GM08714 (cell line): ENCODE data around the gene DIP2A.

Source experiments
- H3K4me3 ChIP-seq: fragments of 200-500 bp; sonication (Bioruptor generic); 2 replicates; pipeline ENCODE4 v1.5.1; 2014; ENCODE audit warnings: mild to moderate bottlenecking, low read length, inconsistent platforms
- ZNF274 ChIP-seq: IDR thresholded peaks from 2 replicates; pipeline ENCODE4 v1.6.1; 2012; ENCODE audit warnings: mild to moderate bottlenecking, low read depth, low read length

Gene DIP2A

DNA sequence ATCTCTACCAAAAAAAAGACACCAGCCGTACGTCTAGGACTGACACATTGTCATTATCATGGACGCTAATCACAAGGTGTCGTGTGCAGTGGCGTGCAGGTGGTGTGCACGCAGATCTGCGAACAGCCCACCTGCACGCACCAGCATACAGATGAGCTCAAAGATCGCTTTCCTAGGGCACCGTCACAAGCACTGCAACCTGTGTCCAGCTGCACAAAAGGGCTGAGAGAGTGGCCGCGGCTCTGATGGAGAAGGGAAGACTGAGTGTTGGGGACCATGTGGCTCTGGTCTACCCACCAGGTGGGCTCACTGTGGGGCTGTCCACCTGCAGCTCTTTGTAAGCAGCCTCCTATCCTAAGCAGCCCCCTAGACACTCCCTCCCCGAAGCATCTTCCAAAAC, 95.3 kb downstream of the DIP2A start:
- H3K4me3 ChIP-seq: no peak overlapping the region

GRCh38 chr21:46554431-46555224, 95.9 kb downstream of the DIP2A start:
- no peak for TF ChIP-seq ZNF274
- no peak overlapping the region for H3K4me3 ChIP-seq

More for the DNA sequence above, 95.3 kb downstream of the DIP2A start:
- no peak for TF ChIP-seq ZNF274

GRCh38 chr21:46555225-46555617, 96.5 kb downstream of the DIP2A start:
- no peak overlapping the region for H3K4me3 ChIP-seq

GRCh38 chr21:46555678-46556077, 97.0 kb downstream of the DIP2A start:
- H3K4me3 ChIP-seq: no peak overlapping the region
- no peak for TF ChIP-seq ZNF274

More at GRCh38 chr21:46555225-46555617, 96.5 kb downstream of the DIP2A start:
- no peak for TF ChIP-seq ZNF274

DNA sequence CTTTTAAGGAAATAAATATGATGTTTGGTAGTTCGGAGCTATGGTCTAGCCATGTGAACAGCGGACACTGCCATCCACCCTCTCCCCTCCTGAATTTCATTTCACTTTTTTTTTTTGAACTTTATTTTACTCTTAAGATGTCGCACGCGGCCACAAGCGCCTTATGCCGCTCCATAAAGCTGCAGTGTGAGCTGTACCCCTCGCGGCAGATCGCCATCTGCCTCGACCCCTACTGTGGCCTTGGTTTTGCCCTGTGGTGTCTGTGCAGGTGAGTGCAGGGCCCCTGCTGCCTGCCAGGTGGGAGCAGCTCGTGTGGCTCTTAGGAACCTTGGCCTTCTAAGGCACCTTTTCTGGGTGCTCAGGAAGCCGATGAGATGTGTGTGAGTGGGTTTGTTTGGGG, 98.1 kb downstream of the DIP2A start:
- no peak for TF ChIP-seq ZNF274
- H3K4me3 ChIP-seq: no peak overlapping the region

DNA sequence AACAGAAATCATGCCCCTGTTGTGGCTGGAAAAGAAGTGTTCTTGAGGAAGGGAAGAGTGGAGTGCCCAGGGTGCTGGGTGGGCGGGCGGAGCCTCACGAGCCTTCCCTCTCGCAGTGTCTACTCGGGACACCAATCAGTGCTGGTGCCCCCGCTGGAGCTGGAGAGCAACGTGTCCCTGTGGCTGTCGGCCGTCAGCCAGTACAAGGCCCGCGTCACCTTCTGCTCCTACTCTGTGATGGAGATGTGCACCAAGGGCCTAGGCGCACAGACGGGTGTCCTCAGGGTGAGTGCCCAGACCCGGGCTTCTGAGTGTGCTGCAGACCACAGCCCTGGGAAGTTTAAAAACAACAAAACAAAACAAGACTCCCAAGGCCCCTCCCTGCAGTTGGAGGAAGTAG, 98.8 kb downstream of the DIP2A start:
- H3K4me3 ChIP-seq: no peak overlapping the region
- no peak for TF ChIP-seq ZNF274

GRCh38 chr21:46557919-46558392, 99.3 kb downstream of the DIP2A start:
- TF ChIP-seq ZNF274: no peak
- no peak overlapping the region for H3K4me3 ChIP-seq

GRCh38 chr21:46559291-46559983, 100.7 kb downstream of the DIP2A start:
- no peak for TF ChIP-seq ZNF274
- no peak overlapping the region; the same call in 1 of the 2 replicates for H3K4me3 ChIP-seq

DNA sequence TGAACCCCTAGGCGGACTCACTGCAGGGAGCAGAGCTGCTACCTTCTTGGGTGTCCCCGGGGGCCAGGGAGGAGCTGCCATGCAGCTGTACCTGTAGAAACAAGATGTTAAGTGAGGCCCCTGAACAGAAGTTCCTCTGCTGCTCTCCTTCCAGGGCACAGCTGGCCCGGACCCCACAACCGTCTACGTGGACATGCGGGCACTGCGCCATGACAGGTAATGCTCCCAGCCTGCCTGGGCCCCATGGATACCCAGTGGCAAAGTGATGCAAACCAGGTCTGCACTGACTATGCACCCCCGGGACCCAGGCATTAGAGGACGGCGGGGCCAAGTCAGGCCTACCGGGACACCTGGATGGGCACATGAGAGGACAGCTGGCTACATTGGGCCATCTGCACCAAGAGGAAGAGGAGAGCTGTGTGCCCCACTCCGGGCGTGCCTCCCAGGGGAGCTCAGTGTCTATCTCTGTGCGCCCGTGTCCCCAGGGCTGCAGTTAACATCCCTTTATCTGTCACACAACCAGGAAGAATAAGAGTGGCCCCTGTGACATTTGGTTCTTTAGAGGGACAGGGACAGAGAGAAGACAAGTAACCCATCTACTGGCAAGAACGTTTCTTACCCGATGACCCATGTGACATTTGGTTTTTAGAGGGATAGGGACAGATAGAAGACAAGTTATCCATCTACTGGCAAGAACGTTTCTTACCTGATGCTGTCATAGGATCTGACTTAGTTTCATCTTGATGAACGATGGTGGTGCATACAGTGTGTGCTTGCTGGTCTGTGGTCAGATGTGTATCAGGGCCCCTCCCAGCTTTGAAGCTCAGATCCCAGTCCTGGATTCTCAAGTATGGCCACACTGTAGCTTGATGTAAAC, 102.1 kb downstream of the DIP2A start:
- H3K4me3 ChIP-seq: no peak overlapping the region
- TF ChIP-seq ZNF274: no peak

- H3K4me3 ChIP-seq: no peak overlapping the region
- no peak for TF ChIP-seq ZNF274
Observed at GRCh38 chr21:46561445-46562090, 102.9 kb downstream of the DIP2A start.

DNA sequence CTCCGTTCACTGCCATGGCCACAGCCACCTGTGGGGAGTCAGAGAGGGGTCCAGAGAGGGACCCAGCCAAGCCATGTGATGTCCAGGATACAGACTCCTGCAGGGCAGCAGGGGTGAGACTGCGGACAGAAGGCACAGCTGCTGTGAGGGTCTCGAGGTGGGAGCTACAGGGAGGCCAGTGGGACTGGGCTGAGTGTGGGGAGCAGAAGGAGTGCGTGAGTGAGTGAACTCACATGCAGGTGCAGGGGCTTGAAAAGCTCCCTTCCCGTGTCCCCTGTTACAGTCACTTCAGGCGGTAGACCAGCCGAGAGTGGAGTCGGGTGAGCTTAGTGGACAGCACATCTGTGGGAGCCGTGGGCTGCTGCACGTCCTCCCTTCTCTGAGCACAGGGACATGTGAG, 103.8 kb downstream of the DIP2A start:
- no peak for TF ChIP-seq ZNF274
- no peak overlapping the region for H3K4me3 ChIP-seq

- TF ChIP-seq ZNF274: no peak
- no peak overlapping the region for H3K4me3 ChIP-seq
Observed at GRCh38 chr21:46562964-46563607, 104.4 kb downstream of the DIP2A start.

GRCh38 chr21:46564391-46564790, 105.7 kb downstream of the DIP2A start:
- no peak overlapping the region for H3K4me3 ChIP-seq
- TF ChIP-seq ZNF274: no peak
